Muscle layer of duodenum (tissue), 2 donors: ENCODE measurements around the gene ATP6AP1.

Experiments used
- H3K27ac ChIP-seq: one replicate; pipeline ENCODE4 v1.7.0; 2013; ENCODE audit warnings: mild to moderate bottlenecking, low read length
- H3K27me3 ChIP-seq: one replicate; pipeline ENCODE4 v1.7.0; 2013; ENCODE audit warnings: low read depth, mild to moderate bottlenecking, control low read depth, low read length
- H3K36me3 ChIP-seq, 2 donors: one replicate each; pipeline ENCODE4 v1.7.0; 2013; ENCODE audit warnings: low read length in 2 of 2, control low read depth in 1 of 2, mild to moderate bottlenecking in 1 of 2; ENCODE audit not compliant: insufficient read depth in 2 of 2, control insufficient read depth in 1 of 2
- H3K4me1 ChIP-seq, 2 donors: one replicate each; pipeline ENCODE4 v1.7.0; 2013; ENCODE audit warnings: low read length in 2 of 2, mild to moderate bottlenecking in 2 of 2, control low read depth in 1 of 2, moderate library complexity in 1 of 2; ENCODE audit not compliant: insufficient read depth in 2 of 2, control insufficient read depth in 1 of 2
- H3K4me3 ChIP-seq, 2 donors: one replicate each; pipeline ENCODE4 v1.7.0; 2013; ENCODE audit warnings: low read length in 2 of 2, low read depth in 1 of 2, mild to moderate bottlenecking in 1 of 2
- H3K9me3 ChIP-seq, 2 donors: one replicate each; pipeline ENCODE4 v1.7.0; 2013; ENCODE audit warnings: low read length in 2 of 2, control low read depth in 1 of 2, mild to moderate bottlenecking in 1 of 2; ENCODE audit not compliant: control insufficient read depth in 1 of 2
- donor health status: healthy.

The ATP6AP1 gene

DNA sequence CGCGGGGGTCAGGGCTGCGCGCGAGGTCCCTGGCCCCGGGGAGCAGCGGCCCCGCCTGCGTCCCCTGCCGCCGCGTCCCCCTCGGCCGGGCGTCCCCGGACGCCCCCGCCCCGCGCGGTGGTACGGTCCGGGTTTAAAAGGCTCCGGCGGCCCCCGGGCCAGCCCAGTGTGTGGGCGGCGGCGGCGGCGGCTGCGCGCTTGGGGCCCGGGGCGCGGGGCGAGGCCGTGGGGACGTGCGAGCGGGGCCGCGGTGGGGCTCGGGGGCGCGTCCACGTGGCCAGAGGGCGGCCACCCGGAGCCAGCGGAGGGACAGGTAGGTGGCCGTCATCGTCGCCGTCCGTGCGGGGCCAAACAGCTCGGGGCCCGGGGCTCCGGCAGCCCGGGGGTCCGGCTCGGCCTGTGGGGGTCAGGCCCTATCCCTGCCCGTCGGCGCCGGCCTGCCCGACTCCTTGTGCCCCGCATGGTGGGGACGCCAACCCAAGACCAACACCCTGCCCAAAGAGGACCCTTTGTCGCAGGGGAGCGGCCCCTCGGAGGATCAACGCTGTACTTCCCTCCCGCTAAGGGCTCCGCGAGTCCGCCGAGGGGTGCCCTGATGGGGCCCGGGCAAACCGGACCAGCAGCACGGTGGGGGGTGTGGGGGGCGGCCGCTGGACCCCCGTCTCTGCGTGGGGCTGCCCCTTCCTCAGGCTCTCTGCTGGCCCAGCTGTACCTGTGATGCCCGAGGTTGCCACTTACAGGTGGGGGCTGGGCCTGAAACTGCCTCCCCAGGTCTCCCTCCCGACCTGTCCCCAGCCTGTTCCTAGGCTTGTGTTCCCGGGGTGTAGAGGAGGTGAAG is 29.9 kb downstream of the ATP6AP1 start, which contains the start of gene PLXNA3:
TSS of gene PLXNA3 (plus strand) at position 166 of the 838 bp plus-strand sequence. CDS start 1,903 bp downstream, outside the sequence.
- no peaks in the 10 kb centered on the region for H3K9me3 ChIP-seq
- H3K27ac ChIP-seq = no peak within 1 kb of the TSS
- peak within 1 kb of the TSS; percentile 50 to 66 for H3K4me3 ChIP-seq

DNA sequence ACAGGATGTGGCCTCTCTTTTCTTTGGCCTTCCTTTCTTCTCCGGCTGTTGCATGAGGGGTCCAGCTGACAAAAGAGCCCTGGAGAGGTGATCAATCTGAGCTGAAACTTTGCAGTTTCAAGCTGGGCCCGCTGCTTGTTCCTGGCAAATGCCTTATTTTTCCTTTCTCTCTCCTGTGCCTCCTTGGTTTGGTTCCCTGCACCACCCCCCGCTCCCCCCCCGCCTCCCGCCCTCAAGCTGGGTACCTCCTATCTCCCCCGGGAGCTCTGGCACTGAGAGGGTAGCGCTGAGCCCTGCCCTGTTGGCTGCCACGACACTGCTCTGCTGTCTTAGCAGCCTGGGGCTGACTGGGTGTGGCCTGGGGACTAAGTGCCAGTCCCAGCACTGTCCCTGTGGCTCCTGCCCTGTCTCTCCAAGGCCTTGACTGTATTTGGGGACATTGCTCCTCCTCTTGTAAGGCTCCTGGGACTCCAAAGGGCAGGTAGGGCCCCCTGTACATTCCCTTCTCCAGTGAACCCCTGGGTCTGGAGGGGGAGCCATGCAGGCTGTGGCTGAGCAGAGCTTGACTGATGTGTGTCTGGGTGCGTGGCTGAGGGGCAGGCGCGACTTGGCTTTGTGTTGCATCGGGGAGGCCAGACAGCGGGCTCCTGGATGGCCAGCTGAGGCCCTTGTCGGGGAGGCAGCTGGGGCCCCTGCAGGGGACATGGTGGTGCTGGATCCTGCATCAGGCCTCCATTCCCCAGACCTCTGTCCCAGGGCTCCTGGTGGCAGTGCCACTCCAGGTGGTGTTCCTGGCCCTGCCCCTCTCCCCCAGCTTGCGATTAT is 30.7 kb downstream of the ATP6AP1 start:
- H3K4me3 ChIP-seq = peak overlapping the region; percentile 50 to 66
- H3K36me3 ChIP-seq = peaks cover 3 to 4% of the 10 kb centered on the region in 2 donors
- no peaks in the 10 kb centered on the region for H3K27me3 ChIP-seq
- no peaks in the 10 kb centered on the region for H3K9me3 ChIP-seq
- H3K27ac ChIP-seq = no peak overlapping the region
- peaks cover 0 to 11% of the 10 kb centered on the region in 2 donors for H3K4me1 ChIP-seq

More for the DNA sequence above, 29.9 kb downstream of the ATP6AP1 start, which contains the start of gene PLXNA3:
- peaks cover 0 to 11% of the 10 kb centered on the region in 2 donors for H3K4me1 ChIP-seq
- peaks cover 3 to 4% of the 10 kb centered on the region in 2 donors for H3K36me3 ChIP-seq
- no peaks in the 10 kb centered on the region for H3K27me3 ChIP-seq

DNA sequence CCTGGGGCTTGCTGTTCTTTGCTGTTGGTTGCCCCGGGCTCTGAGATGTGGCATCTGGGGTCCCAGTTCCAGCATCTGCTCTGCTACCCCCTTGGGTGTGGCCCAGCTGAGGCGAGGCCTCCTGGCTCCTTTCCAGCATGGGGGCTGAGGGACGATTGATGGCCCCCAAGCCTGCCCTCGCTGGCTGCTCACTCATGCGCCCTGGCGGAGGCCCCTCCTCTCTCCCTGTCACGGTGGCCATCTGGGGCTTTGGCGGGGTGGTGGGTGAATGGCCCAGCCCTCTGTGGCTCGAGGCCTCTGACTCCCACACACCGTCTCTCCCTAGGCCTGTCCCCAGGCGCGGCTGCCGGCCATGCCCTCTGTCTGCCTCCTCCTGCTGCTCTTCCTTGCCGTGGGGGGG is 31.4 kb downstream of the ATP6AP1 start:
- Histone ChIP-seq H3K4me3 (peak overlapping the region in 1 of 2 donors; percentile 66), H3K27me3 (no peaks in the 10 kb centered on the region), H3K9me3 (no peaks in the 10 kb centered on the region), H3K27ac (no peak overlapping the region), H3K36me3 (peaks cover 3 to 4% of the 10 kb centered on the region in 2 donors), H3K4me1 (peaks cover 0 to 11% of the 10 kb centered on the region in 2 donors)

DNA sequence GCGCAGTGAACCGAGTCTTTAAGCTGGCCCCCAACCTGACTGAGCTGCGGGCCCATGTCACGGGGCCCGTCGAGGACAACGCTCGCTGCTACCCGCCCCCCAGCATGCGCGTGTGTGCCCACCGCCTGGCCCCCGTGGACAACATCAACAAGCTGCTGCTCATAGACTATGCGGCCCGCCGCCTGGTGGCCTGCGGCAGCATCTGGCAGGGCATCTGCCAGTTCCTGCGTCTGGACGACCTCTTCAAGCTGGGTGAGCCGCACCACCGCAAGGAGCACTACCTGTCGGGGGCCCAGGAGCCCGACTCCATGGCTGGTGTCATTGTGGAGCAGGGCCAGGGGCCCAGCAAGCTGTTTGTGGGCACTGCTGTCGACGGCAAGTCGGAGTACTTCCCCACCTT is 31.8 kb downstream of the ATP6AP1 start:
- H3K27me3 ChIP-seq = no peaks in the 10 kb centered on the region
- H3K4me1 ChIP-seq = peaks cover 0 to 11% of the 10 kb centered on the region in 2 donors
- peaks cover 3 to 8% of the 10 kb centered on the region in 2 donors for H3K36me3 ChIP-seq
- H3K27ac ChIP-seq = no peak overlapping the region
- no peaks in the 10 kb centered on the region for H3K9me3 ChIP-seq
- no peak overlapping the region for H3K4me3 ChIP-seq

DNA sequence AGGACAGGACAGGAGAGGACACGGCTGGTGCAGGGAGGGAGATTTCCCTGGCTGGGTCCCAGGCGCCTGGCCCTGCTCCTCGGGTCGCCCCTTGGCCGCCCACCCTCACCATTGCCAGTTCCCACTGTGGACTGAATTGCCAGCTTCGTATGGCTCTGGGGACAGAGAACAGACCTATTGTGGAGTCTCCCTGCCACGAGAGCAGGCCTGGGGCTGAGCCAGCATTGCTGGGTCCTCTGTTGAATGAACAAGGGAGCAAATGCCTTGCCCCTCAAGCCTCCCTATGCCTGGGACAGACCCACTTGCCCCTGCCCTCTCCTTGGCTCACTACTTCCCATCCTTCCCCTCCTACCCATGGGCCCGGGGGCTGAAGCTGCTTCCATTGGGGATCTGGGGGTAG is 33.9 kb downstream of the ATP6AP1 start:
- Histone ChIP-seq H3K27ac (no peak overlapping the region), H3K27me3 (no peaks in the 10 kb centered on the region), H3K4me3 (no peak overlapping the region), H3K9me3 (no peaks in the 10 kb centered on the region), H3K4me1 (peaks cover 0 to 11% of the 10 kb centered on the region in 2 donors), H3K36me3 (peaks cover 3 to 23% of the 10 kb centered on the region in 2 donors)

DNA sequence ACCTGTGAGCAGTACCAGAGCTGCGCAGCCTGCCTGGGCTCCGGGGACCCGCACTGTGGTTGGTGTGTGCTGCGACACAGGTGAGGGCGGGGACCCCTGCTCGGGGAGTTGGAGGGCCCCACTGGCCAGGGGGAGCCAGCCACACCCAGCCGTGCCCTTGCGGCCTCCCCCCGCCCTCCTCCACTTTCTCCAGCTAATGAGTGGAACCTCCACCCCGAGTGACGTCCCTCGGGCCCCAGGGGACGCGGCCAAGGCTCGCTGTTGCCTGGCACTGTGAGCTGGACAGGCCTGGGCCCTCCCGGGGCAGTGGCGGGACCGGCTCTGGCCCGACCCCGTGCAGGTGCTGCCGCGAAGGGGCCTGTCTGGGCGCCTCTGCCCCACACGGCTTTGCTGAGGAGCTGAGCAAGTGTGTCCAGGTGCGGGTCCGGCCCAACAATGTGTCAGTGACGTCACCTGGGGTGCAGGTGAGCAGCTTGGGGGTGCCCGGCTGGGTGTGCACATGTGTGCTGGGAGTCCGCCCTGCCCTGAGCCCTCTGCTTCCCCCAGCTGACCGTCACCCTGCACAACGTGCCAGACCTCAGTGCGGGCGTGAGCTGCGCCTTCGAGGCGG is 35.2 kb downstream of the ATP6AP1 start:
- no peaks in the 10 kb centered on the region for H3K27me3 ChIP-seq
- H3K4me1 ChIP-seq = peaks cover 0 to 11% of the 10 kb centered on the region in 2 donors
- no peaks in the 10 kb centered on the region for H3K9me3 ChIP-seq
- no peak overlapping the region for H3K27ac ChIP-seq
- H3K4me3 ChIP-seq = no peak overlapping the region
- H3K36me3 ChIP-seq = peaks cover 3 to 28% of the 10 kb centered on the region in 2 donors

DNA sequence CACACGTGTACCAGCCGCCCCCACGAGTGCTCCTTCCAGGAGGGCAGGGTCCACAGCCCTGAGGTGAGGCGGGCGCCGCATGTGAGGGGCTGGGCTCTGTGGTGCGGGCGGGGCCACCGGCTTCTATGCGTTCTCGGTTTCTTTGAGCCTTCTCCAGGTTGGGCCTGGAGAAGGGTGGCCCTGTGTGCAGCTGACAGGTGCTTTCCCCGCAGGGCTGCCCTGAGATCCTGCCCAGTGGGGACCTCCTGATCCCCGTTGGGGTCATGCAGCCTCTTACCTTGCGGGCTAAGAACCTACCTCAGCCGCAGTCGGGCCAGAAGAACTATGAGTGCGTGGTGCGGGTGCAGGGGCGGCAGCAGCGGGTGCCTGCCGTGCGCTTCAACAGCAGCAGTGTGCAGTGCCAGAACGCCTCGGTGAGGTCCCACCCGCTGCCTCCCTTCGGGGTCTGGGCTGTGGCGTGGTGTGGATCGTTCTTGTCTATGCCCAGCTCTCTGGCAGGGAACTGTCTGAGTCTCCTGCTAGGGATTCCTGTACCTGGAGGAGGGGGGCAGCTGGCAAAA is 36.4 kb downstream of the ATP6AP1 start:
- peaks cover 0 to 7% of the 10 kb centered on the region in 2 donors for H3K4me1 ChIP-seq
- H3K4me3 ChIP-seq = no peak overlapping the region
- H3K27me3 ChIP-seq = no peaks in the 10 kb centered on the region
- H3K27ac ChIP-seq = no peak overlapping the region
- peaks cover 3 to 39% of the 10 kb centered on the region in 2 donors for H3K36me3 ChIP-seq
- H3K9me3 ChIP-seq = no peaks in the 10 kb centered on the region

DNA sequence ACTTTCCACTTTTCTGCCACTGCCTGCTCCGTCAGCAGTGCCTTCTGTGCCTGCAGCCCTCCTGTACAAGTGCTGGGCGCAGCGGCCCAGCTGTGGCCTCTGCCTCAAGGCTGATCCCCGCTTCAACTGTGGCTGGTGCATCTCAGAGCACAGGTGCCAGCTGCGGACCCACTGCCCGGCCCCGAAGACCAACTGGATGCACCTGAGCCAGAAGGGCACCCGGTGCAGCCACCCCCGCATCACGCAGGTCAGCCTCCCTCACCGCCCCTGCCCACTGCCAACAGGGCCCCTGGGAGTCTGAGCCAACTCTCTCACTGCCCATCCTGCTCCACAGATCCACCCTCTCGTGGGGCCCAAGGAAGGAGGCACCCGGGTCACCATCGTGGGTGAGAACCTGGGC is 37.1 kb downstream of the ATP6AP1 start:
- no peaks in the 10 kb centered on the region for H3K9me3 ChIP-seq
- no peaks in the 10 kb centered on the region for H3K27me3 ChIP-seq
- H3K4me1 ChIP-seq = peaks cover 0 to 4% of the 10 kb centered on the region in 2 donors
- no peak overlapping the region for H3K27ac ChIP-seq
- peaks cover 3 to 46% of the 10 kb centered on the region in 2 donors for H3K36me3 ChIP-seq
- H3K4me3 ChIP-seq = no peak overlapping the region

DNA sequence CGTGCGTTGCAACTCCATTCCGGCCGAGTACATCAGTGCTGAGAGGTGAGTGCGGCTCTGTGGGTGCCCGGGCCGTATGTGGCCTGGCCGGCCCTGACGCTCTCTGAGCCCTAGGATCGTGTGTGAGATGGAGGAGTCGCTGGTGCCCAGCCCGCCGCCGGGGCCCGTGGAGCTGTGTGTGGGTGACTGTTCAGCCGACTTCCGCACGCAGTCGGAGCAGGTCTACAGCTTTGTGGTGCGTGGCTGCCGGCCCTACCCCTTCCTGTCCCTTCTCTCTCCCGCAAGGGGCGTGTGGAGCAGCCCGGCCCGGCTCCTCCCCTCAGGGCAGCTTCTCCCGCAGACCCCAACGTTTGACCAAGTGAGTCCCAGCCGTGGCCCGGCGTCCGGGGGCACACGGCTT is 37.6 kb downstream of the ATP6AP1 start:
- Histone ChIP-seq H3K27me3 (no peaks in the 10 kb centered on the region), H3K36me3 (peaks cover 3 to 47% of the 10 kb centered on the region in 2 donors), H3K4me3 (no peak overlapping the region), H3K4me1 (peaks cover 0 to 4% of the 10 kb centered on the region in 2 donors), H3K27ac (no peak overlapping the region), H3K9me3 (no peaks in the 10 kb centered on the region)

DNA sequence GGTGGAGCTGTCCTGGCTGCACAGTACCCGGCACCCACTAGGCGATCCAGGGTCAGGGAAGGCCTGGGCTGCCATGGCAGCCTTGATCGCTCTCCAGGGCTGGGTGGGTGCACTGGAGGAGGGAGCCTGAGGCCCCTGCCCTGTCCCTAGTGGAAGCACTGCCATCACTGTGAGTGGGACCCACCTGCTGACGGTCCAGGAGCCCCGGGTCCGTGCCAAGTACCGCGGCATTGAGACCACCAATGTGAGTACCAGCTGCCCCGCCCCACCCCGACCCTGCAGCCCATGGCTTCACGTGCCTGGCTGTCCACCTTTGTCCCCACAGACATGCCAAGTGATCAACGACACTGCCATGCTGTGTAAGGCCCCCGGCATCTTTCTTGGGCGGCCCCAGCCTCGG is 38.4 kb downstream of the ATP6AP1 start:
- peaks cover 0 to 4% of the 10 kb centered on the region in 2 donors for H3K4me1 ChIP-seq
- no peak overlapping the region for H3K4me3 ChIP-seq
- H3K9me3 ChIP-seq = no peaks in the 10 kb centered on the region
- no peaks in the 10 kb centered on the region for H3K27me3 ChIP-seq
- H3K27ac ChIP-seq = no peak overlapping the region
- H3K36me3 ChIP-seq = peaks cover 3 to 55% of the 10 kb centered on the region in 2 donors
